Tibial artery (tissue), 4 donors: ENCODE data around the gene TMOD1.
"Not testable (repeated sequence)": the region's sequence is repeated elsewhere in the genome, so short reads cannot be mapped to it uniquely, and the experiment has no call there.

Source experiments
- DNase-seq, 2 donors: peaks; one replicate each; pipeline ENCODE4 v3.0.0-alpha.2; 2019
- H3K27ac ChIP-seq, 2 donors: fragments of 200-600 bp; sonication (generic) in 1 of 2; 1 replicate in 1 of 2; 2 replicates in 1 of 2; pipeline ENCODE4 v1.5.1; 2018 to 2019; ENCODE audit warnings: mild to moderate bottlenecking in 1 of 2
- H3K27me3 ChIP-seq, 2 donors: fragments of 200-600 bp; sonication (generic) in 1 of 2; one replicate each; pipeline versions ENCODE4 v1.5.1 to v1.6.0; 2016 to 2019
- H3K36me3 ChIP-seq, 3 donors: fragments of 200-600 bp; sonication (generic) in 2 of 3; one replicate each; pipeline ENCODE4 v1.5.1; 2016 to 2019; ENCODE audit warnings: mild to moderate bottlenecking in 2 of 3
- H3K4me1 ChIP-seq, 4 donors: fragments of 200-600 bp; sonication (generic) in 2 of 4; 1 replicate in 3 of 4; 2 replicates in 1 of 4; pipeline ENCODE4 v1.5.1; 2016 to 2019
- H3K4me3 ChIP-seq, 2 donors: fragments of 200-600 bp; sonication (generic) in 1 of 2; 1 replicate in 1 of 2; 2 replicates in 1 of 2; pipeline ENCODE4 v1.5.1; 2018 to 2019; ENCODE audit warnings: mild to moderate bottlenecking in 2 of 2
- H3K9me3 ChIP-seq, 3 donors: fragments of 200-600 bp; sonication (generic) in 1 of 3; one replicate each; pipeline ENCODE4 v1.5.1; 2016 to 2019
- intact Hi-C: fragments of 100-400 bp; cut with DNase I; formaldehyde crosslinking; loops from one replicate; pipeline ENCODE4 v1.15.0; 2023; ENCODE audit warnings: low total_unique reads
- TF ChIP-seq, protein P1 (sequence below), 2 experiments: fragments of 200-600 bp in 1 of 2; fragments of 450-650 bp in 1 of 2; IDR thresholded peaks; one replicate each; pipeline ENCODE4 v1.5.1; 2017 to 2019; ENCODE audit warnings: antibody characterized with exemption in 2 of 2, mild to moderate bottlenecking in 1 of 2, moderate library complexity in 1 of 2

The TMOD1 gene

DNA sequence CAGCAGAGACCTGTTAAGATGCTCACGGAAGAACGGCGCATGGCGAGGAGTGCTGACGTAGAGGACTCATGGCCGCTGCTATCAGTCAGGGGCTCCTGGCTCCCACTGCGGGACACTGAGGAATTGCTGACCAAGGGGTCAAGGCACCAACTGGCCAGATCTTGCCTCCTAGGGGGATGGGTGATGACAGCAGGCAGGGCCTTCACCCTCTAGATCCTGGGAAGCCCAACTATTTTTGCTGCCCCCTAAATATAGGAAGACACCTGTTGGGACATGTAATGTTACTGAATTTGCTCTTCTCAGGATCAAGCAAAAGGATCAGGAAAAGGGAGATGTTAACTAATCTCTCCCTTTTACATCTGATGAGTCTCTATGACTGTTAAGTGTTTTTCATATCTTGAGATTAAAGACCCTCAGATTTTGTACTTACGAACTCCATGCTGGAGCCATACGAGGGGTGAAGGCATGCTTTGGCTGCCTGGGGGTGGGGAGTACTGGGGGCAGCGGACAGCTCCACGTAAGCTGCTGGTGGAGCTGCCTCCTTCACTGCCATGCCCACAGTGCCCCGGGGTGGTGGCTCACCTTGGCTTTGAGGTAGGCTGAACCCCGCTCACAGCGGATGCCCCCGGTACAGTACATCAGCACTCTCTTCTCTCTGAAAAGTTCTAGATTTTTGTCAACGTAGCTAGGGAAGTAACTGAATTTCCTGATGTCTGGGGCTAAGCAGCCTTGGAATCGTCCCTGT lies 103.6 kb downstream of the TMOD1 start:
- peaks cover 0 to 4% (median 0%) of the 10 kb centered on the region in 4 donors for H3K4me1 ChIP-seq
- intact Hi-C loops: no loop called here
- TF ChIP-seq, protein P1, sequence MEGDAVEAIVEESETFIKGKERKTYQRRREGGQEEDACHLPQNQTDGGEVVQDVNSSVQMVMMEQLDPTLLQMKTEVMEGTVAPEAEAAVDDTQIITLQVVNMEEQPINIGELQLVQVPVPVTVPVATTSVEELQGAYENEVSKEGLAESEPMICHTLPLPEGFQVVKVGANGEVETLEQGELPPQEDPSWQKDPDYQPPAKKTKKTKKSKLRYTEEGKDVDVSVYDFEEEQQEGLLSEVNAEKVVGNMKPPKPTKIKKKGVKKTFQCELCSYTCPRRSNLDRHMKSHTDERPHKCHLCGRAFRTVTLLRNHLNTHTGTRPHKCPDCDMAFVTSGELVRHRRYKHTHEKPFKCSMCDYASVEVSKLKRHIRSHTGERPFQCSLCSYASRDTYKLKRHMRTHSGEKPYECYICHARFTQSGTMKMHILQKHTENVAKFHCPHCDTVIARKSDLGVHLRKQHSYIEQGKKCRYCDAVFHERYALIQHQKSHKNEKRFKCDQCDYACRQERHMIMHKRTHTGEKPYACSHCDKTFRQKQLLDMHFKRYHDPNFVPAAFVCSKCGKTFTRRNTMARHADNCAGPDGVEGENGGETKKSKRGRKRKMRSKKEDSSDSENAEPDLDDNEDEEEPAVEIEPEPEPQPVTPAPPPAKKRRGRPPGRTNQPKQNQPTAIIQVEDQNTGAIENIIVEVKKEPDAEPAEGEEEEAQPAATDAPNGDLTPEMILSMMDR (IDR thresholded peaks at IDR 0.05): no peak
- H3K9me3 ChIP-seq: no peaks in the 10 kb centered on the region
- H3K27ac ChIP-seq: no peak overlapping the region
- H3K4me3 ChIP-seq: no peak overlapping the region
- no peak for DNase-seq
- H3K36me3 ChIP-seq: peaks cover 40 to 82% (median 62%) of the 10 kb centered on the region in 3 donors
- no peaks in the 10 kb centered on the region for H3K27me3 ChIP-seq

DNA sequence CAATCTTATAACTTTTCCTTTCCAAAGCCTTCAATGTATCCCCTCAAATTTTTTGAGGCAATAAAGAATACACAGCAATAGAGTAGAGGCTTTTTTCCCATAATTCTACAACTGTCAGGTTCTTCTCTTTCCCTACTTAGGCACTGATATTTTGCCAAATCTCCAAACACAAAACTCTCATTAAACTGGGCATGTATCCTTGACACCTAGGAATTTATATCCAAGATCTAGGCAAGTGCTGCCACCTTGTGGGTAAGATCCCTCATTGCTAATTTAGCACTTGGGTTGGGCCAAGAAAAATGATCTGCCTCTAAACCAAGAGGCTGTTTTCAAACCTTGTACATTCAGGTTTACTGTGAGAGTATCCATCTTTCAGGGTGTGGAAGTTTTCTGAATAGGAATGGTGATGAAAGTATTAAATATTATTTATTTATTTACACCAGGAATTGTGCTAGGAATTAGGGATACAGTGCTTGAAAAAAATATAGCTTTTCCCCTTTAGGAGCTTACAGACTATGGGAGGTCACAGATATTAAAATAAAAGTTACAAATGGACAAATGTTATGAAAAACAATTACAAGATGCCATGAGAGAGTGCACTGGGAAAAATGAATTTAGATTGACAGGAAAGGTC lies 114.1 kb downstream of the TMOD1 start:
- peak overlapping the region in 1 of 2 donors; percentile 16 for H3K27ac ChIP-seq
- H3K36me3 ChIP-seq: peaks cover 11 to 53% (median 48%) of the 10 kb centered on the region in 3 donors
- TF ChIP-seq, protein P1 (IDR thresholded peaks at IDR 0.05): peak; percentile 79 to 85
- intact Hi-C loops: loop anchor here (5.0 to 10.0 kb wide), 2 partner anchors 148 to 761 kb away; partner anchors contain the start of gene ZNF782
- peaks cover 0 to 7% (median 1%) of the 10 kb centered on the region in 4 donors for H3K4me1 ChIP-seq
- H3K27me3 ChIP-seq: no peaks in the 10 kb centered on the region
- H3K9me3 ChIP-seq: no peaks in the 10 kb centered on the region
- DNase-seq: peak in 1 of 2 donors; percentile 69
- H3K4me3 ChIP-seq: no peak overlapping the region

DNA sequence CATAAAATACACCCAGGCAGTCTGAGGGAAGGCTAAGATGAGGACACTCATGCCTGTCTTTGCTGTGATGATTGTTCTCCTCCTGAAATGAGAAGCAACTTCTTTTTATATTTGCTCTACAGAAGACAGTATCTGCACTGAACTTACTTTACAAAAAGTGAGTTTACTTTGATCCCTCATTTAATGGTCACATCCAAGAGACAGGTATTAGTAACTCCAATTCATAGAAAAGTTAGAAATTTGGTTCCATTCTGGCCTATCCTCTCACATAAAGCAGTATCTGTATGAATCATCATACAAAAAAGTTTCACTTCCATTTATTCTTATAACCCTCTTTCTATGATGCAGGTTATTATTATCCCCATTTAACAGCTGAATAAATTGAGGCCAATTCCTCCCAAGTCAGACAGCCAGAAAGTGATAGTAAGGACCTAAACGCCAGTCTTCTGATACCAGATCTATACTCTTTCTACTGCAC lies 116.5 kb downstream of the TMOD1 start:
- no peak for DNase-seq
- Histone ChIP-seq H3K36me3 (peaks cover 7 to 44% (median 39%) of the 10 kb centered on the region in 3 donors), H3K27ac (no peak overlapping the region), H3K27me3 (no peaks in the 10 kb centered on the region), H3K4me3 (no peak overlapping the region), H3K4me1 (peaks cover 0 to 7% (median 1%) of the 10 kb centered on the region in 4 donors), H3K9me3 (no peaks in the 10 kb centered on the region)
- TF ChIP-seq, protein P1 (IDR thresholded peaks at IDR 0.05): no peak
- intact Hi-C loops: loop anchor here (5.0 to 10.0 kb wide), 2 partner anchors 151 to 763 kb away; partner anchors contain the start of gene ZNF782

DNA sequence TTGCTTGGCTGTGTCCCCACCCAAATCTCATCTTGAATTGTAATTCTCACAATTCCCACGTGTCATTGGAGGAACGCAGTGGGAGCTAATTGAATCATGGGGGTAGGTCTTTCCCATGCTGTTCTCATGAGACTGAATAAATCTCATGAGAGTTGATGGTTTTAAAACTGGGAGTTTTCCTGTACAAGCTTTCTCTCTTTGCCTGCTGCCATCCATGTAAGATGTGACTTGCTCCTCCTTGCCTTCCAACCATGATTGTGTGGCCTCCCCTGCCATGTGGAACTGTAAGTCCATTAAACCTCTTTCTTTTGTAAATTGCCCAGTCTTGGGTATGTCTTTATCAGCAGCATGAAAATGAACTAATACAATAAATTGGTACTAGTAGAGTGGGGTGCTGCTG lies 118.6 kb downstream of the TMOD1 start:
- intact Hi-C loops, H3K4me3 ChIP-seq, DNase-seq, H3K4me1 ChIP-seq, H3K9me3 ChIP-seq, H3K27ac ChIP-seq, H3K27me3 ChIP-seq: not testable (repeated sequence)
- H3K36me3 ChIP-seq: peaks cover 7 to 56% (median 53%) of the 10 kb centered on the region in 3 donors

DNA sequence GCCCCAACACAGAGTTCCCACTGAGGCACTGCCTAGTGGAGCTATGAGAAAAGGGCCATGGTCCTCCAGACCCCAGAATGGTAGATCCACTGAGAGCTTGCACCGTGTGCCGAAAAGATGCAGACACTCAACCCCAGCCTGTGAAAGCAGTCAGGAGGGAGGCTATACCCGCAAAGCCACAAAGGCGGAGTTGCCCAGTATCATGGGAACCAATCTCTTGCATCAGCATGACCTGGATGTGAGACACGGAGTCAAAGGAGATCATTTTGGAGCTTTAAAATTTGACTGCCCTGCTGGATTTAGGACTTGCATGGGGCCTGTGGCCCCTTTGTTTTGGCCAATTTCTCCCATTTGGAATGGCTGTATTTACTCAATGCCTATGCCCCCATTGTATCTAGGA lies 121.0 kb downstream of the TMOD1 start:
- intact Hi-C loops, H3K4me3 ChIP-seq, H3K27ac ChIP-seq, H3K27me3 ChIP-seq, H3K4me1 ChIP-seq, DNase-seq, H3K9me3 ChIP-seq: not testable (repeated sequence)
- peaks cover 18 to 55% (median 40%) of the 10 kb centered on the region in 3 donors for H3K36me3 ChIP-seq

DNA sequence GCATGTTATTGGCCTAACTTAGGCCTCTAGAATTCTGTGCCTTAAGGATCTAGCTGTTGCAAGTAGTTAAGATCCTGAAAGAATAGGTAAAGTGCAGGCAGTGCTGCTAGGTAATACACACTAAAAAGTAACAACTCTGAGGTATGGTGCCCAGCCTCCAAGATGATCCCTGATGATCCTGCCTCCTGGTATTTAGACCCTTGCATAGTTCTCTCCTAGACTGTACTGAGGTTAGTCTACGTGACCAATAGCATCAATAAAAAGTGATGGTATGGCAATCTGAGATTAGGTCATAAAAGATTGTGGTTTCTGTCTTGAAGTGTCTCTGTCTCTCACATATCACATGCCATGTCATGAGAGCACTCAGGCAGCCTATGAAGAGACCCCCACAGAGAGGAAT lies 122.5 kb downstream of the TMOD1 start:
- Histone ChIP-seq H3K36me3 (peaks cover 18 to 48% (median 34%) of the 10 kb centered on the region in 3 donors), H3K4me1 (peaks cover 0 to 7% (median 3%) of the 10 kb centered on the region in 4 donors), H3K4me3 (no peak overlapping the region), H3K27ac (no peak overlapping the region), H3K9me3 (no peaks in the 10 kb centered on the region), H3K27me3 (no peaks in the 10 kb centered on the region)
- intact Hi-C loops: no loop called here
- TF ChIP-seq, protein P1 (IDR thresholded peaks at IDR 0.05): no peak
- no peak for DNase-seq
